K562 (cell line): Measurements from ENCODE around the gene CACNA2D3.

Experiments
- BRCA1 ChIP-seq, 2 experiments: fragments of 450-650 bp in 1 of 2; sonication (generic) in 1 of 2; formaldehyde crosslinking in 1 of 2; IDR thresholded peaks; 2 replicates each; pipeline versions ENCODE4 v1.5.0 to v1.6.1; 2017 to 2020; ENCODE audit warnings: mild to moderate bottlenecking in 1 of 2, missing genetic modification reagents in 1 of 2
- BRD9 ChIP-seq: fragments of 450-650 bp; IDR thresholded peaks from 2 replicates; pipeline ENCODE4 v1.6.1; 2018; ENCODE audit warnings: low read depth; ENCODE audit not compliant: partially characterized antibody
- CREB3 ChIP-seq: fragments of 450-650 bp; conservative IDR thresholded peaks from 2 replicates; pipeline ENCODE4 v1.6.1; 2016; ENCODE audit warnings: missing genetic modification characterization, low read depth, mild to moderate bottlenecking, missing compliant biosample characterization, moderate library complexity
- CTCF ChIP-seq, 3 experiments: IDR thresholded peaks in 2 of 3; conservative IDR thresholded peaks in 1 of 3; 2 replicates each; pipeline ENCODE4 v1.5.1; 2011 to 2012; ENCODE audit warnings: low read length in 3 of 3, mild to moderate bottlenecking in 3 of 3, control low read depth in 2 of 3, improper control_type of control experiment in 1 of 3, inconsistent platforms in 1 of 3, low read depth in 1 of 3, mixed read lengths in 1 of 3, moderate library complexity in 1 of 3; ENCODE audit not compliant: insufficient read depth in 2 of 3
- EZH2 ChIP-seq: IDR thresholded peaks from 2 replicates; pipeline ENCODE4 v1.6.1; 2012; ENCODE audit warnings: low read depth, mild to moderate bottlenecking, inconsistent platforms, low read length, borderline replicate concordance
- HMG20A ChIP-seq: fragments of 450-650 bp; formaldehyde crosslinking; conservative IDR thresholded peaks from 2 replicates; pipeline ENCODE4 v1.4.0; 2020; ENCODE audit warnings: mild to moderate bottlenecking, mixed read lengths
- RAD51 ChIP-seq: fragments of 450-650 bp; IDR thresholded peaks from 2 replicates; pipeline ENCODE4 v1.7.1; 2016; ENCODE audit warnings: low read depth, mild to moderate bottlenecking, borderline replicate concordance
- REST ChIP-seq, 2 experiments: fragments of 450-650 bp; formaldehyde crosslinking in 1 of 2; IDR thresholded peaks; 2 replicates each; pipeline versions ENCODE4 v1.4.0 to v1.6.1; 2014 to 2020; ENCODE audit warnings: mild to moderate bottlenecking in 2 of 2, borderline replicate concordance in 1 of 2, low read depth in 1 of 2
- SMAD1 ChIP-seq: fragments of 150-350 bp; IDR thresholded peaks from 2 replicates; pipeline ENCODE4 v1.6.1; 2014; ENCODE audit warnings: low read length, low read depth; ENCODE audit not compliant: partially characterized antibody
- SMC3 ChIP-seq: conservative IDR thresholded peaks from 2 replicates; pipeline ENCODE4 v1.6.1; 2011; ENCODE audit warnings: low read depth, low read length, improper control_type of control experiment; ENCODE audit not compliant: insufficient read depth
- STAG1 ChIP-seq: sonication (generic); formaldehyde crosslinking; IDR thresholded peaks from 2 replicates; pipeline ENCODE4 v1.5.0; 2020; ENCODE audit warnings: missing genetic modification reagents, borderline replicate concordance
- ZNF12 ChIP-seq: sonication (generic); formaldehyde crosslinking; IDR thresholded peaks from 2 replicates; pipeline ENCODE4 v1.4.0; 2020; ENCODE audit warnings: mild to moderate bottlenecking, missing genetic modification reagents
- ZNF324 ChIP-seq: fragments of 250-450 bp; sonication (Bioruptor Pico); IDR thresholded peaks from 2 replicates; pipeline ENCODE4 v1.4.0; 2020; ENCODE audit warnings: mild to moderate bottlenecking
- TF ChIP-seq, protein P1 (sequence below): fragments of 250-450 bp; sonication (Bioruptor Pico); IDR thresholded peaks from 2 replicates; pipeline ENCODE4 v1.5.0; 2020; ENCODE audit warnings: mild to moderate bottlenecking, borderline replicate concordance

DNA sequence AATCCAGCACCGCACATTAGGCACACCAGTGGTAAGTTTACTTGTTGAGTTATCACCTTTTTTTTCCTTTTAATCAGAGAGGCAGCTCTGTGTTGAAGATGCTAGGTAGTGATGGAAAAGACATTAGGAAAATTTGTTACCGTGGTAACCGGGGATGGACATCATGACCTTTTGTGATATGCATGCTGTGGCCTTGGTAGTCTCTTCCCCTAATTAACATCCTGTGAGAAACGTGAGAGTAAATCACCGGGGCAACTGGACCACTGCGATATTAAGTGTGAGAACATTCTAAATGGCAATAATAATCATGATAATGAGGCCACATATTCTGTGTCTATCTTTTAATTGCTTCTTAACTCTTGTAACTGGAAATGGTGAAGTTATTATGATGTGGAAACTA lies 362.0 kb downstream of the CACNA2D3 start:
- TF ChIP-seq BRD9 (no peak), SMC3 (no peak), BRCA1 (IDR thresholded peaks at IDR 0.05) (no peak), BRCA1 (CRISPR knock-in tag; IDR thresholded peaks at IDR 0.05) (no peak), SMAD1 (no peak), HMG20A (no peak), EZH2 (no peak), REST (IDR thresholded peaks at IDR 0.05; ENCODE audit: borderline replicate concordance) (no peak), REST (CRISPR knock-in tag; IDR thresholded peaks at IDR 0.05; ENCODE audit: low read depth) (no peak), STAG1 (CRISPR knock-in tag) (no peak), ZNF324 (no peak), RAD51 (no peak), CTCF (IDR thresholded peaks at IDR 0.05 in 2 of 3, conservative IDR thresholded peaks at IDR 0.05 in 1 of 3; ENCODE audit: insufficient read depth in 2 of 3, low read depth in 1 of 3, low read length in 3 of 3) (no peak), CREB3 (tag) (no peak), ZNF12 (CRISPR knock-in tag) (no peak)
- TF ChIP-seq, protein P1, sequence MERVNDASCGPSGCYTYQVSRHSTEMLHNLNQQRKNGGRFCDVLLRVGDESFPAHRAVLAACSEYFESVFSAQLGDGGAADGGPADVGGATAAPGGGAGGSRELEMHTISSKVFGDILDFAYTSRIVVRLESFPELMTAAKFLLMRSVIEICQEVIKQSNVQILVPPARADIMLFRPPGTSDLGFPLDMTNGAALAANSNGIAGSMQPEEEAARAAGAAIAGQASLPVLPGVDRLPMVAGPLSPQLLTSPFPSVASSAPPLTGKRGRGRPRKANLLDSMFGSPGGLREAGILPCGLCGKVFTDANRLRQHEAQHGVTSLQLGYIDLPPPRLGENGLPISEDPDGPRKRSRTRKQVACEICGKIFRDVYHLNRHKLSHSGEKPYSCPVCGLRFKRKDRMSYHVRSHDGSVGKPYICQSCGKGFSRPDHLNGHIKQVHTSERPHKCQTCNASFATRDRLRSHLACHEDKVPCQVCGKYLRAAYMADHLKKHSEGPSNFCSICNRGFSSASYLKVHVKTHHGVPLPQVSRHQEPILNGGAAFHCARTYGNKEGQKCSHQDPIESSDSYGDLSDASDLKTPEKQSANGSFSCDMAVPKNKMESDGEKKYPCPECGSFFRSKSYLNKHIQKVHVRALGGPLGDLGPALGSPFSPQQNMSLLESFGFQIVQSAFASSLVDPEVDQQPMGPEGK = no peak
